C4-2B (cell line): ENCODE results near the gene PLXNA4.

ENCODE experiments used
- CTCF ChIP-seq: fragments of 450-650 bp; conservative IDR thresholded peaks from 2 replicates; pipeline ENCODE4 v1.5.1; 2017; ENCODE audit warnings: mild to moderate bottlenecking
- ZFX ChIP-seq: fragments of 450-650 bp; IDR thresholded peaks from 2 replicates; pipeline ENCODE4 v1.6.1; 2017

GRCh38 chr7:132584796-132585494 is 8.7 kb upstream of the PLXNA4 start:
- TF ChIP-seq CTCF (no peak), ZFX (no peak)
